Esophagus squamous epithelium (tissue), 4 donors: ENCODE measurements around the gene MFN1.

Source experiments
- POLR2A ChIP-seq, 4 donors: fragments of 450-650 bp; IDR thresholded peaks; one replicate each; pipeline ENCODE4 v1.6.1; 2017; ENCODE audit warnings: antibody characterized with exemption in 4 of 4, mild to moderate bottlenecking in 4 of 4, moderate library complexity in 3 of 4
- TF ChIP-seq, protein P1 (sequence below), 6 experiments: fragments of 450-650 bp in 4 of 6; fragments of 200-600 bp in 2 of 6; sonication (generic) in 2 of 6; IDR thresholded peaks; one replicate each; pipeline ENCODE4 v1.5.1; 2016 to 2019; ENCODE audit warnings: antibody characterized with exemption in 6 of 6, mild to moderate bottlenecking in 4 of 6, moderate library complexity in 4 of 6

DNA sequence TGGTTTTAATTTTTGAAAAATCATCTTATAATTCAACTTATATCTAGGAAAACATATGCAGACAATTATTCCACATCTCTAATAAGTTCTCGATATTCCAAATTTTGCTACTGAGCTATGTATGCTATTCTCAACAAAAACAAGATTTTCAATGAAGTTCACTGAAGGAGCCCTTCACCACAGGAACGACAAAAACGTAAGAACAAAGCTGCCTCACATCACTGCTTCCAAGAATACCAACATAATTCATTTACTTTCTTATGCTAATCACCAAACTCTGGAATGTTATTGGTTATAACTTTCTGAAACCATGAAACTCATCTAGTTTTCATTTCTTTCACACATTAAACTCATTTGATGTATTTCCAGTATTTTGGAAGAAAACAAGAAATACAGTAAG is 54.1 kb downstream of the MFN1 start:
- TF ChIP-seq, protein P1, sequence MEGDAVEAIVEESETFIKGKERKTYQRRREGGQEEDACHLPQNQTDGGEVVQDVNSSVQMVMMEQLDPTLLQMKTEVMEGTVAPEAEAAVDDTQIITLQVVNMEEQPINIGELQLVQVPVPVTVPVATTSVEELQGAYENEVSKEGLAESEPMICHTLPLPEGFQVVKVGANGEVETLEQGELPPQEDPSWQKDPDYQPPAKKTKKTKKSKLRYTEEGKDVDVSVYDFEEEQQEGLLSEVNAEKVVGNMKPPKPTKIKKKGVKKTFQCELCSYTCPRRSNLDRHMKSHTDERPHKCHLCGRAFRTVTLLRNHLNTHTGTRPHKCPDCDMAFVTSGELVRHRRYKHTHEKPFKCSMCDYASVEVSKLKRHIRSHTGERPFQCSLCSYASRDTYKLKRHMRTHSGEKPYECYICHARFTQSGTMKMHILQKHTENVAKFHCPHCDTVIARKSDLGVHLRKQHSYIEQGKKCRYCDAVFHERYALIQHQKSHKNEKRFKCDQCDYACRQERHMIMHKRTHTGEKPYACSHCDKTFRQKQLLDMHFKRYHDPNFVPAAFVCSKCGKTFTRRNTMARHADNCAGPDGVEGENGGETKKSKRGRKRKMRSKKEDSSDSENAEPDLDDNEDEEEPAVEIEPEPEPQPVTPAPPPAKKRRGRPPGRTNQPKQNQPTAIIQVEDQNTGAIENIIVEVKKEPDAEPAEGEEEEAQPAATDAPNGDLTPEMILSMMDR (IDR thresholded peaks at IDR 0.05): no peak
- TF ChIP-seq POLR2A (IDR thresholded peaks at IDR 0.05): no peak
